ENCODE measurements around the gene THAP8.

THAP8 gene

GRCh38 chr19:36030264-36031148, 23.6 kb downstream of the THAP8 start:
- DNase-seq, result no peak

GRCh38 chr19:36028313-36029041, 25.6 kb downstream of the THAP8 start:
- DNase-seq, result no peak

GRCh38 chr19:36027696-36028095, 26.4 kb downstream of the THAP8 start:
- no peak for DNase-seq

- DNase-seq, result no peak
These were observed 27.8 kb downstream of the THAP8 start for GRCh38 chr19:36026091-36026876.

GRCh38 chr19:36025541-36025940, 28.5 kb downstream of the THAP8 start:
- no peak for DNase-seq

- DNase-seq, result no peak
These were observed 30.7 kb downstream of the THAP8 start for GRCh38 chr19:36023432-36023831.

GRCh38 chr19:36019061-36019670, 34.9 kb downstream of the THAP8 start:
- no peak for DNase-seq

GRCh38 chr19:36014012-36014924, 39.8 kb downstream of the THAP8 start, which contains the start of gene ALKBH6:
TSS of gene ALKBH6 (minus strand) at chr19:36014213. CDS start at chr19:36013397, 816 bp downstream.
- DNase-seq, result peak; percentile 98

- no peak for DNase-seq
These were observed 40.6 kb downstream of the THAP8 start for GRCh38 chr19:36013280-36014011.

- DNase-seq, result no peak
These were observed 43.7 kb downstream of the THAP8 start for GRCh38 chr19:36010402-36010801.

- no peak for DNase-seq
These were observed 44.3 kb downstream of the THAP8 start for GRCh38 chr19:36009633-36010379.

- no peak for DNase-seq
These were observed 44.9 kb downstream of the THAP8 start for GRCh38 chr19:36009220-36009619.

GRCh38 chr19:36008336-36008978, 45.6 kb downstream of the THAP8 start, which contains the start of gene SYNE4:
TSS of gene SYNE4 (minus strand) at chr19:36008813. CDS start at chr19:36008681, 132 bp downstream.
- DNase-seq, result no peak

- DNase-seq, result no peak
These were observed 47.1 kb downstream of the THAP8 start for GRCh38 chr19:36006955-36007354.

- no peak for DNase-seq
These were observed 50.8 kb downstream of the THAP8 start for GRCh38 chr19:36003284-36003683.

GRCh38 chr19:36001605-36002004, 52.5 kb downstream of the THAP8 start:
- no peak for DNase-seq

- DNase-seq, result no peak
These were observed 57.3 kb downstream of the THAP8 start for GRCh38 chr19:35996777-35997176.

- DNase-seq, result peak; percentile 82
These were observed 58.8 kb downstream of the THAP8 start, which contains the start of gene SDHAF1 for GRCh38 chr19:35995048-35995993. TSS of gene SDHAF1 (plus strand) at chr19:35995188. CDS start at chr19:35995275, 87 bp downstream.
